Peyer's patch (tissue), 4 donors: Measurements from ENCODE around the gene GARRE1. TPM values are rescaled to one million over a fixed set of nuclear protein-coding genes. Genes with fewer than 3 reads are reported as not detected.
"Not testable (repeated sequence)": the region's sequence is repeated elsewhere in the genome, so short reads cannot be mapped to it uniquely, and the experiment has no call there.

Experiments used
- DNase-seq, 3 donors: peaks; one replicate each; pipeline ENCODE4 v3.0.0-alpha.2; 2017 to 2019
- H3K27ac ChIP-seq, 4 donors: fragments of 200-600 bp; sonication (generic); one replicate each; pipeline ENCODE4 v1.5.1; 2016 to 2019
- H3K27me3 ChIP-seq, 2 donors: fragments of 200-600 bp; sonication (generic); one replicate each; pipeline ENCODE4 v1.5.1; 2019
- H3K36me3 ChIP-seq, 3 donors: fragments of 200-600 bp; sonication (generic); one replicate each; pipeline ENCODE4 v1.5.1; 2016 to 2019
- H3K4me1 ChIP-seq, 4 donors: fragments of 200-600 bp; sonication (generic); one replicate each; pipeline ENCODE4 v1.5.1; 2016 to 2019
- H3K4me3 ChIP-seq, 4 donors: fragments of 200-600 bp; sonication (generic); 1 replicate in 3 of 4; 2 replicates in 1 of 4; pipeline ENCODE4 v1.5.1; 2016 to 2019; ENCODE audit warnings: mild to moderate bottlenecking in 1 of 4
- H3K9me3 ChIP-seq, 4 donors: fragments of 200-600 bp; sonication (generic); one replicate each; pipeline ENCODE4 v1.5.1; 2016 to 2019; ENCODE audit warnings: mild to moderate bottlenecking in 1 of 4
- CTCF ChIP-seq, 6 experiments: fragments of 450-650 bp in 4 of 6; fragments of 200-600 bp in 2 of 6; sonication (generic) in 1 of 6; IDR thresholded peaks; one replicate each; pipeline ENCODE4 v1.5.1; 2017 to 2019; ENCODE audit warnings: antibody characterized with exemption in 6 of 6, mild to moderate bottlenecking in 3 of 6, moderate library complexity in 1 of 6
- POLR2A ChIP-seq, 2 donors: fragments of 450-650 bp; IDR thresholded peaks; one replicate each; pipeline ENCODE4 v1.5.1; 2017; ENCODE audit warnings: antibody characterized with exemption in 2 of 2, mild to moderate bottlenecking in 2 of 2, moderate library complexity in 2 of 2
- total RNA-seq, 4 donors: library from RNA; depleted of rRNA; stranded (reverse); fragments of >200 nt; gene quantifications; one replicate each; pipeline ENCODE4 v1.1.0, GENCODE V29; 2016

The GARRE1 gene
- 10 to 100 TPM; 11.9 to 31.2 (median 19.5) TPM for total RNA-seq

- H3K27me3 ChIP-seq = no peaks in the 10 kb centered on the region
- no peaks in the 10 kb centered on the region for H3K36me3 ChIP-seq
Measured at GRCh38 chr19:34254046-34254697, at the start of gene GARRE1. TSS of gene GARRE1 (plus strand) at chr19:34254554. CDS start at chr19:34300474, 45,920 bp downstream.

GRCh38 chr19:34205324-34205723, 49.0 kb upstream of the GARRE1 start:
- peaks cover 0 to 69% (median 0%) of the 10 kb centered on the region in 3 donors for H3K36me3 ChIP-seq

More at GRCh38 chr19:34254046-34254697, at the start of gene GARRE1:
- H3K4me1 ChIP-seq = peaks cover 0 to 14% (median 2%) of the 10 kb centered on the region in 4 donors
- peak within 1 kb of the TSS; percentile 91 to 97 (median 95) for H3K27ac ChIP-seq
- H3K4me3 ChIP-seq = peak within 1 kb of the TSS; percentile 88 to 99 (median 94)
- H3K9me3 ChIP-seq = no peaks in the 10 kb centered on the region
- peak; percentile 88 to 96 (median 93) for DNase-seq
- no peak for TF ChIP-seq CTCF (IDR thresholded peaks at IDR 0.05)
- TF ChIP-seq POLR2A (IDR thresholded peaks at IDR 0.05) = peak; percentile 86 to 87

GRCh38 chr19:34208291-34208884, 46.0 kb upstream of the GARRE1 start:
- Histone ChIP-seq H3K36me3 (peaks cover 0 to 69% (median 0%) of the 10 kb centered on the region in 3 donors), H3K4me1 (no peaks in the 10 kb centered on the region), H3K27me3 (no peaks in the 10 kb centered on the region), H3K27ac (no peak overlapping the region), H3K9me3 (no peaks in the 10 kb centered on the region), H3K4me3 (no peak overlapping the region)
- TF ChIP-seq POLR2A (IDR thresholded peaks at IDR 0.05) (no peak), CTCF (IDR thresholded peaks at IDR 0.05) (no peak)
- DNase-seq = no peak

More at GRCh38 chr19:34205324-34205723, 49.0 kb upstream of the GARRE1 start:
- not testable (repeated sequence) for H3K4me1 ChIP-seq, H3K9me3 ChIP-seq, DNase-seq, H3K27ac ChIP-seq, H3K27me3 ChIP-seq, H3K4me3 ChIP-seq

- H3K9me3 ChIP-seq = no peaks in the 10 kb centered on the region
- no peaks in the 10 kb centered on the region for H3K4me1 ChIP-seq
- TF ChIP-seq POLR2A (IDR thresholded peaks at IDR 0.05) (no peak), CTCF (IDR thresholded peaks at IDR 0.05) (no peak)
- H3K27ac ChIP-seq = no peak overlapping the region
- H3K4me3 ChIP-seq = no peak overlapping the region
- peaks cover 0 to 82% (median 0%) of the 10 kb centered on the region in 3 donors for H3K36me3 ChIP-seq
- DNase-seq = no peak
- H3K27me3 ChIP-seq = no peaks in the 10 kb centered on the region
Measured at GRCh38 chr19:34209726-34210125, 44.6 kb upstream of the GARRE1 start.

- DNase-seq = no peak
- Histone ChIP-seq H3K4me1 (peaks cover 0 to 4% (median 0%) of the 10 kb centered on the region in 4 donors), H3K4me3 (no peak overlapping the region), H3K36me3 (peaks cover 0 to 73% (median 0%) of the 10 kb centered on the region in 3 donors), H3K9me3 (no peaks in the 10 kb centered on the region), H3K27me3 (no peaks in the 10 kb centered on the region), H3K27ac (no peak overlapping the region)
- TF ChIP-seq CTCF (IDR thresholded peaks at IDR 0.05) (no peak), POLR2A (IDR thresholded peaks at IDR 0.05) (no peak)
Measured at GRCh38 chr19:34213283-34213682, 41.1 kb upstream of the GARRE1 start.

GRCh38 chr19:34214040-34214439, 40.3 kb upstream of the GARRE1 start:
- Histone ChIP-seq H3K9me3 (no peaks in the 10 kb centered on the region), H3K27me3 (no peaks in the 10 kb centered on the region), H3K36me3 (peaks cover 0 to 71% (median 0%) of the 10 kb centered on the region in 3 donors), H3K4me3 (no peak overlapping the region), H3K27ac (no peak overlapping the region), H3K4me1 (peaks cover 0 to 4% (median 0%) of the 10 kb centered on the region in 4 donors)
- DNase-seq = no peak
- TF ChIP-seq POLR2A (IDR thresholded peaks at IDR 0.05) (no peak), CTCF (IDR thresholded peaks at IDR 0.05) (no peak)
